ENCODE data around the gene PHEX. TPM values are rescaled to one million over a fixed set of nuclear protein-coding genes. Genes with fewer than 3 reads are reported as not detected.

Gene PHEX
- polyA plus RNA-seq, 1 donor from 2014 or later, result 0.59 TPM

GRCh38 chrX:22004866-22005265 lies 27.3 kb upstream of the PHEX start:
- TF ChIP-seq REST (IDR thresholded peaks at IDR 0.05; ENCODE audit: borderline replicate concordance) (no peak), MXI1 (conservative IDR thresholded peaks at IDR 0.05; ENCODE audit: poor library complexity, severe bottlenecking) (no peak), EZH2 (IDR thresholded peaks at IDR 0.05; ENCODE audit: borderline replicate concordance, insufficient read depth, low read length, poor library complexity, severe bottlenecking) (no peak), RAD21 (conservative IDR thresholded peaks at IDR 0.05) (no peak), CTCF (IDR thresholded peaks at IDR 0.05; ENCODE audit: poor library complexity, severe bottlenecking) (no peak), SMC3 (conservative IDR thresholded peaks at IDR 0.05; ENCODE audit: poor library complexity) (no peak), EP300 (conservative IDR thresholded peaks at IDR 0.05; ENCODE audit: poor library complexity, severe bottlenecking) (no peak)

GRCh38 chrX:22012051-22012450 lies 20.1 kb upstream of the PHEX start:
- H3K9ac ChIP-seq (ENCODE audit: low read length), result no peak overlapping the region
- no peak overlapping the region for H3K27ac ChIP-seq (ENCODE audit: low read length)
- no peaks in the 10 kb centered on the region for H3K79me2 ChIP-seq (replicated peaks; ENCODE audit: insufficient read depth, low read length)
- H3F3A ChIP-seq (ENCODE audit: insufficient read depth, low read length, poor library complexity, severe bottlenecking), result no peaks in the 10 kb centered on the region
- H3K4me2 ChIP-seq (ENCODE audit: low read length), result no peak overlapping the region
- no peaks in the 10 kb centered on the region for H4K20me1 ChIP-seq (ENCODE audit: insufficient read depth)
- no peak overlapping the region for H2AFZ ChIP-seq (ENCODE audit: low read depth, low read length)
- no peaks in the 10 kb centered on the region for H3K27me3 ChIP-seq (ENCODE audit: insufficient read depth, low read depth, low read length)
- H3K36me3 ChIP-seq (ENCODE audit: insufficient read depth, low read length), result no peaks in the 10 kb centered on the region
- H3K9me3 ChIP-seq (ENCODE audit: low read length), result no peaks in the 10 kb centered on the region
- no peak overlapping the region for H3K4me3 ChIP-seq (ENCODE audit: low read length)
- no peaks in the 10 kb centered on the region for H3K9me2 ChIP-seq (ENCODE audit: insufficient read depth, low read length)
- no peak for TF ChIP-seq POLR2AphosphoS5 (IDR thresholded peaks at IDR 0.05)
- no peak for TF ChIP-seq MXI1 (conservative IDR thresholded peaks at IDR 0.05; ENCODE audit: poor library complexity, severe bottlenecking)

More at GRCh38 chrX:22004866-22005265, 27.3 kb upstream of the PHEX start:
- H3K4me2 ChIP-seq (ENCODE audit: low read length), result no peak overlapping the region
- no peaks in the 10 kb centered on the region for H3K79me2 ChIP-seq (replicated peaks; ENCODE audit: insufficient read depth, low read length)
- no peaks in the 10 kb centered on the region for H3K27me3 ChIP-seq (ENCODE audit: insufficient read depth, low read depth, low read length)
- H3K9ac ChIP-seq (ENCODE audit: low read length), result no peak overlapping the region
- no peak overlapping the region for H3K4me3 ChIP-seq (ENCODE audit: low read length)
- H3K9me3 ChIP-seq (ENCODE audit: low read length), result no peaks in the 10 kb centered on the region
- H4K20me1 ChIP-seq (ENCODE audit: insufficient read depth), result no peaks in the 10 kb centered on the region
- no peaks in the 10 kb centered on the region for H3F3A ChIP-seq (ENCODE audit: insufficient read depth, low read length, poor library complexity, severe bottlenecking)
- H3K27ac ChIP-seq (ENCODE audit: low read length), result no peak overlapping the region
- no peak overlapping the region for H2AFZ ChIP-seq (ENCODE audit: low read depth, low read length)
- H3K9me2 ChIP-seq (ENCODE audit: insufficient read depth, low read length), result no peaks in the 10 kb centered on the region
- H3K36me3 ChIP-seq (ENCODE audit: insufficient read depth, low read length), result no peaks in the 10 kb centered on the region

- Histone ChIP-seq H3K9me3 (ENCODE audit: low read length) (no peaks in the 10 kb centered on the region), H3K9me2 (ENCODE audit: insufficient read depth, low read length) (no peaks in the 10 kb centered on the region), H4K20me1 (ENCODE audit: insufficient read depth) (no peaks in the 10 kb centered on the region), H3K79me2 (replicated peaks; ENCODE audit: insufficient read depth, low read length) (no peaks in the 10 kb centered on the region), H3K36me3 (ENCODE audit: insufficient read depth, low read length) (no peaks in the 10 kb centered on the region), H3K27me3 (ENCODE audit: insufficient read depth, low read depth, low read length) (no peaks in the 10 kb centered on the region), H3K4me3 (ENCODE audit: low read length) (no peak overlapping the region), H3K9ac (ENCODE audit: low read length) (no peak overlapping the region), H2AFZ (ENCODE audit: low read depth, low read length) (no peak overlapping the region), H3K27ac (ENCODE audit: low read length) (no peak overlapping the region), H3F3A (ENCODE audit: insufficient read depth, low read length, poor library complexity, severe bottlenecking) (no peaks in the 10 kb centered on the region), H3K4me2 (ENCODE audit: low read length) (no peak overlapping the region)
- TF ChIP-seq MXI1 (conservative IDR thresholded peaks at IDR 0.05; ENCODE audit: poor library complexity, severe bottlenecking) (no peak), EZH2 (IDR thresholded peaks at IDR 0.05; ENCODE audit: borderline replicate concordance, insufficient read depth, low read length, poor library complexity, severe bottlenecking) (no peak), TAF1 (IDR thresholded peaks at IDR 0.05; ENCODE audit: low read depth) (no peak), REST (IDR thresholded peaks at IDR 0.05; ENCODE audit: borderline replicate concordance) (no peak), RAD21 (conservative IDR thresholded peaks at IDR 0.05) (no peak), POLR2AphosphoS5 (IDR thresholded peaks at IDR 0.05) (no peak), SMC3 (conservative IDR thresholded peaks at IDR 0.05; ENCODE audit: poor library complexity) (no peak), CTCF (IDR thresholded peaks at IDR 0.05; ENCODE audit: poor library complexity, severe bottlenecking) (no peak), EP300 (conservative IDR thresholded peaks at IDR 0.05; ENCODE audit: poor library complexity, severe bottlenecking) (no peak)
Measured at GRCh38 chrX:22012931-22013330, 19.2 kb upstream of the PHEX start.
